Measurements from ENCODE around the gene SLC8A2. TPM values are rescaled to one million over a fixed set of nuclear protein-coding genes. Genes with fewer than 3 reads are reported as not detected.

The SLC8A2 gene
- total and polyA plus RNA-seq, 2 of the 4 experiments (the other 2 are of a cell fraction) = 0.05 TPM; not detected in 1

- H2BK120ac ChIP-seq (ENCODE audit: low read depth, low read length) = no peak overlapping the region
- H3K4ac ChIP-seq (ENCODE audit: low read depth, low read length) = no peak overlapping the region
- H2BK5ac ChIP-seq (ENCODE audit: low read depth, low read length, poor library complexity, severe bottlenecking) = no peak overlapping the region
- no peak overlapping the region for H3K56ac ChIP-seq (ENCODE audit: extremely low read depth, insufficient read depth, low read length)
- intact Hi-C loops (cut with micrococcal nuclease) (no loop called here), dilution Hi-C loops (cut with HindIII; ENCODE audit: low sequenced_read_pairs, unreplicated experiment) (no loop called here), in situ Hi-C loops (cut with MboI; ENCODE audit: low sequenced_read_pairs) (no loop called here)
- H3K4me2 ChIP-seq (ENCODE audit: low read depth, low read length) = no peak overlapping the region
- H4K8ac ChIP-seq (ENCODE audit: low read depth in 2 of 2, low read length in 2 of 2) = no peak overlapping the region
- H3K14ac ChIP-seq (replicated peaks; ENCODE audit: low read depth, low read length) = no peak overlapping the region
- ChIA-PET POLR2A (ENCODE audit: unreplicated experiment) (interaction anchor here (0.5 kb wide), 1 partner anchor 13 kb away, joined by 3 read pairs; no protein-coding TSS in a partner anchor), CTCF (interaction anchor here (1.2 kb wide), 1 partner anchor 16 kb away, joined by 3 read pairs; the partner anchor contains the start of gene KPTN)
- ATAC-seq (ENCODE audit: low read depth) = no peak
- no peak overlapping the region for H4K91ac ChIP-seq (ENCODE audit: insufficient read depth, low read depth, low read length)
- H2AFZ ChIP-seq (replicated peaks; ENCODE audit: low read length, poor library complexity) = peak overlapping the region; percentile 43
- no peak overlapping the region for H3K23ac ChIP-seq (ENCODE audit: low read depth, low read length)
- no peaks in the 10 kb centered on the region for H3K36me3 ChIP-seq (ENCODE audit: control insufficient read depth, insufficient read depth, low read length)
- peaks cover 67% of the 10 kb centered on the region for H3K27me3 ChIP-seq (ENCODE audit: control insufficient read depth, insufficient read depth, low read length)
- H3K9ac ChIP-seq (ENCODE audit: low read depth, low read length) = no peak overlapping the region
- no peak overlapping the region for H4K5ac ChIP-seq (ENCODE audit: low read depth, low read length)
- no peaks in the 10 kb centered on the region for H3K79me1 ChIP-seq (ENCODE audit: low read depth in 1 of 2, low read length in 2 of 2)
- peaks cover 5% of the 10 kb centered on the region; the same call in 1 of the 2 replicates for H3K9me3 ChIP-seq (ENCODE audit: control insufficient read depth, insufficient read depth, low read length)
- TF ChIP-seq FOS (IDR thresholded peaks at IDR 0.05; ENCODE audit: low read depth, low read length) = no peak
- TF ChIP-seq USF2 (IDR thresholded peaks at IDR 0.05; ENCODE audit: low read depth, low read length) = no peak
- TF ChIP-seq CHD1 (IDR thresholded peaks at IDR 0.05; ENCODE audit: low read depth, low read length) = no peak
- TF ChIP-seq POLR2A (IDR thresholded peaks at IDR 0.05; ENCODE audit: low read depth, low read length) = no peak
- TF ChIP-seq RAD21 (IDR thresholded peaks at IDR 0.05; ENCODE audit: low read length) = no peak
- TF ChIP-seq BHLHE40 (IDR thresholded peaks at IDR 0.05; ENCODE audit: low read depth, low read length) = no peak
- TF ChIP-seq CEBPB (IDR thresholded peaks at IDR 0.05; ENCODE audit: low read depth, low read length) = no peak
- no peak for TF ChIP-seq SMC3 (IDR thresholded peaks at IDR 0.05; ENCODE audit: low read depth, low read length)
- TF ChIP-seq MAFK (IDR thresholded peaks at IDR 0.05; ENCODE audit: low read depth, low read length) = no peak
- TF ChIP-seq, protein P1, sequence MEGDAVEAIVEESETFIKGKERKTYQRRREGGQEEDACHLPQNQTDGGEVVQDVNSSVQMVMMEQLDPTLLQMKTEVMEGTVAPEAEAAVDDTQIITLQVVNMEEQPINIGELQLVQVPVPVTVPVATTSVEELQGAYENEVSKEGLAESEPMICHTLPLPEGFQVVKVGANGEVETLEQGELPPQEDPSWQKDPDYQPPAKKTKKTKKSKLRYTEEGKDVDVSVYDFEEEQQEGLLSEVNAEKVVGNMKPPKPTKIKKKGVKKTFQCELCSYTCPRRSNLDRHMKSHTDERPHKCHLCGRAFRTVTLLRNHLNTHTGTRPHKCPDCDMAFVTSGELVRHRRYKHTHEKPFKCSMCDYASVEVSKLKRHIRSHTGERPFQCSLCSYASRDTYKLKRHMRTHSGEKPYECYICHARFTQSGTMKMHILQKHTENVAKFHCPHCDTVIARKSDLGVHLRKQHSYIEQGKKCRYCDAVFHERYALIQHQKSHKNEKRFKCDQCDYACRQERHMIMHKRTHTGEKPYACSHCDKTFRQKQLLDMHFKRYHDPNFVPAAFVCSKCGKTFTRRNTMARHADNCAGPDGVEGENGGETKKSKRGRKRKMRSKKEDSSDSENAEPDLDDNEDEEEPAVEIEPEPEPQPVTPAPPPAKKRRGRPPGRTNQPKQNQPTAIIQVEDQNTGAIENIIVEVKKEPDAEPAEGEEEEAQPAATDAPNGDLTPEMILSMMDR (conservative IDR thresholded peaks at IDR 0.05; ENCODE audit: low read depth, low read length) = no peak
- TF ChIP-seq RCOR1 (IDR thresholded peaks at IDR 0.05; ENCODE audit: insufficient replicate concordance, low read length) = no peak
- TF ChIP-seq MXI1 (IDR thresholded peaks at IDR 0.05; ENCODE audit: borderline replicate concordance, low read depth, low read length) = no peak
- no peak for TF ChIP-seq RFX5 (IDR thresholded peaks at IDR 0.05; ENCODE audit: low read depth, low read length)
- TF ChIP-seq MAZ (IDR thresholded peaks at IDR 0.05; ENCODE audit: borderline replicate concordance, low read depth, low read length) = no peak
- no peak overlapping the region for H3K4me3 ChIP-seq (ENCODE audit: insufficient read depth, low read depth, low read length)
- BruUV-seq (replicated peaks) = no TSS peak
- no peaks in the 10 kb centered on the region; the same call in 1 of the 2 replicates for H4K20me1 ChIP-seq (ENCODE audit: insufficient read depth, low read length)
- no peaks in the 10 kb centered on the region for H3K4me1 ChIP-seq (ENCODE audit: control insufficient read depth, insufficient read depth, low read length)
- no peak overlapping the region for H2BK15ac ChIP-seq (ENCODE audit: low read depth, low read length)
- no peak overlapping the region for H2AK5ac ChIP-seq (ENCODE audit: low read depth, low read length)
- no peak overlapping the region for H3K27ac ChIP-seq (ENCODE audit: insufficient read depth, low read length)
- 33% methylated on average over 5 of the region's 9 CpGs; no CpG with 5 or more reads in 1 of the 2 experiments for WGBS, 2 experiments (ENCODE audit: extremely low coverage in 2 of 2, insufficient read length in 1 of 2)
- no peak for DNase-seq
- no peak overlapping the region for H3K18ac ChIP-seq (ENCODE audit: low read depth, low read length)
- no peak overlapping the region for H2BK20ac ChIP-seq (ENCODE audit: low read depth, low read length)
- H3K9me1 ChIP-seq (ENCODE audit: insufficient read depth, low read length) = no peaks in the 10 kb centered on the region
- H2AK9ac ChIP-seq (replicated peaks; ENCODE audit: low read depth, low read length, poor library complexity) = no peak overlapping the region
Measured at GRCh38 chr19:47467914-47468313, 3.8 kb downstream of the SLC8A2 start.

Measured in IMR-90 (cell line).